Thoracic aorta (tissue), 2 donors: ENCODE measurements around the gene APOL4. TPM values are rescaled to one million over a fixed set of nuclear protein-coding genes. Genes with fewer than 3 reads are reported as not detected.
"Not testable (repeated sequence)": the region's sequence is repeated elsewhere in the genome, so short reads cannot be mapped to it uniquely, and the experiment has no call there.

ENCODE experiments used
- ATAC-seq: fragments of 150-250 bp; one replicate; pipeline ENCODE4 v1.8.0; 2017; ENCODE audit warnings: low read depth; ENCODE audit not compliant: insufficient number of reproducible peaks, low FRiP score
- DNase-seq: peaks from one replicate; pipeline ENCODE4 v3.0.0-alpha.2; 2020; ENCODE audit warnings: low spot score
- H3K27ac ChIP-seq, 2 donors: fragments of 200-600 bp; sonication (generic); 1 replicate in 1 of 2; 2 replicates in 1 of 2; pipeline ENCODE4 v1.5.1; 2016; ENCODE audit warnings: mild to moderate bottlenecking in 2 of 2, moderate library complexity in 2 of 2
- H3K27me3 ChIP-seq: fragments of 200-600 bp; sonication (generic); replicated peaks from 2 replicates; pipeline ENCODE4 v1.6.0; 2016; ENCODE audit warnings: mild to moderate bottlenecking; ENCODE audit not compliant: insufficient read depth
- H3K36me3 ChIP-seq: fragments of 200-600 bp; sonication (generic); one replicate; pipeline ENCODE4 v1.5.1; 2016
- H3K4me1 ChIP-seq, 2 donors: fragments of 200-600 bp; sonication (generic); 1 replicate in 1 of 2; 2 replicates in 1 of 2; pipeline versions ENCODE4 v1.5.1 to v1.6.0; 2016; ENCODE audit warnings: low read depth in 2 of 2, mild to moderate bottlenecking in 1 of 2; ENCODE audit not compliant: control insufficient read depth in 1 of 2
- H3K4me3 ChIP-seq: fragments of 200-600 bp; sonication (generic); 2 replicates; pipeline ENCODE4 v1.5.1; 2016; ENCODE audit warnings: mild to moderate bottlenecking
- H3K9me3 ChIP-seq: fragments of 200-600 bp; sonication (generic); 2 replicates; pipeline ENCODE4 v1.5.1; 2016
- total RNA-seq, 2 donors: library from RNA; depleted of rRNA; stranded (reverse); fragments of >200 nt; gene quantifications; one replicate each; pipeline versions ENCODE4 v1.1.0 to v1.2.3, GENCODE V29; 2016
- TF ChIP-seq, protein P1 (sequence below): fragments of 200-600 bp; sonication (generic); IDR thresholded peaks from one replicate; pipeline ENCODE4 v1.5.1; 2019; ENCODE audit warnings: antibody characterized with exemption

Gene APOL4
- total RNA-seq, 2 donors from 2014 or later: 1.4 to 30.3 TPM

DNA sequence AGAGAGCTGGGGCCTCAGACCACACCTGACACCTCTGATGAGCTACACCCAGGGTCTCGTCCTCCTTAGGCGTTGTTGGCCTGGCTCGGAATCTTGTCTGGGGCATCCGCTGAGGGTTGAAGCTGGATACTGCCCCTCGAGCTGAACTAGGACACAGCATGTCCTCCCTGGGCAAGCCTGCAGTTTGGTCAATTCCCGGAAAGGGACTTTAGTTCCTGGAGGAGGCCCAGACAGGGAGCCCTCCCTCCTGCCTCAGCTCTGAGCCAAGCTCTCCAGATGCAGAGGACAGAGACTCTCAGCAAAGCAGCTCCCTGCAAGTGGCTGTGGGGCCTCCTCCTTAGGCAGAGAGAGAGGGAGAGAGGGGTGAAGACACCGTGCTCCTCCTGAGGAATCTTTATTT, 45.9 kb downstream of the APOL4 start:
- Histone ChIP-seq H3K36me3 (no peaks in the 10 kb centered on the region), H3K27me3 (no peaks in the 10 kb centered on the region), H3K4me3 (peak overlapping the region; percentile 73), H3K4me1 (peaks cover 44 to 72% of the 10 kb centered on the region in 2 donors), H3K27ac (peak overlapping the region; percentile 94 to 95), H3K9me3 (no peaks in the 10 kb centered on the region)
- ATAC-seq: peak; percentile 21
- no peak for DNase-seq
- TF ChIP-seq, protein P1, sequence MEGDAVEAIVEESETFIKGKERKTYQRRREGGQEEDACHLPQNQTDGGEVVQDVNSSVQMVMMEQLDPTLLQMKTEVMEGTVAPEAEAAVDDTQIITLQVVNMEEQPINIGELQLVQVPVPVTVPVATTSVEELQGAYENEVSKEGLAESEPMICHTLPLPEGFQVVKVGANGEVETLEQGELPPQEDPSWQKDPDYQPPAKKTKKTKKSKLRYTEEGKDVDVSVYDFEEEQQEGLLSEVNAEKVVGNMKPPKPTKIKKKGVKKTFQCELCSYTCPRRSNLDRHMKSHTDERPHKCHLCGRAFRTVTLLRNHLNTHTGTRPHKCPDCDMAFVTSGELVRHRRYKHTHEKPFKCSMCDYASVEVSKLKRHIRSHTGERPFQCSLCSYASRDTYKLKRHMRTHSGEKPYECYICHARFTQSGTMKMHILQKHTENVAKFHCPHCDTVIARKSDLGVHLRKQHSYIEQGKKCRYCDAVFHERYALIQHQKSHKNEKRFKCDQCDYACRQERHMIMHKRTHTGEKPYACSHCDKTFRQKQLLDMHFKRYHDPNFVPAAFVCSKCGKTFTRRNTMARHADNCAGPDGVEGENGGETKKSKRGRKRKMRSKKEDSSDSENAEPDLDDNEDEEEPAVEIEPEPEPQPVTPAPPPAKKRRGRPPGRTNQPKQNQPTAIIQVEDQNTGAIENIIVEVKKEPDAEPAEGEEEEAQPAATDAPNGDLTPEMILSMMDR: no peak

DNA sequence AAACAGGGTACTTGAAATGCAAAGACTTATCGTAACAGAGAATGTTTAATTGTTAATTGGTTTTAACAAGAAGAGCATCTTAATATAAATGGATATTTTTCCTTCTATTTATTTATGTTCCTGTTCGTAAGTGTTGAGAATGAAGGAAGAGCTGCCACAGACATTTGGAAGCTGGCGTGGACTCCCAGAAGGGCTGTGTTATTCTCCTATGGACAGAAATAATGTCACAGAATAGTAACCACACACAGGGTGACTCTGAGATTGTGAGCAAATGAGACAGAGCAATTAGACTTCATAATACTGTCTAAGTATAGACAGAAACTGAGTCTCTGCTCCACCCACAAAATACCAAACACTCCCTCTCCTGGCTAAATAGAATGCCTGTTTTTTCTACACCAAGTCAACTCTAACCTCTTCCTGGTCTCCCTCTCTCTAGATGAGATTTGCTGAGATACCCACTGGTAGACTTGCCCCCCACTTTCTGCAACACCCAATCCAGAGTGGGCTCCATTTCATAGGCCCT, 47.1 kb downstream of the APOL4 start:
- H3K9me3 ChIP-seq: no peaks in the 10 kb centered on the region
- H3K27ac ChIP-seq: peak overlapping the region; percentile 94 to 95
- ATAC-seq (no peak), DNase-seq (no peak)
- H3K27me3 ChIP-seq: no peaks in the 10 kb centered on the region
- TF ChIP-seq, protein P1: no peak
- no peaks in the 10 kb centered on the region for H3K36me3 ChIP-seq
- no peak overlapping the region for H3K4me3 ChIP-seq
- H3K4me1 ChIP-seq: peaks cover 37 to 72% of the 10 kb centered on the region in 2 donors

DNA sequence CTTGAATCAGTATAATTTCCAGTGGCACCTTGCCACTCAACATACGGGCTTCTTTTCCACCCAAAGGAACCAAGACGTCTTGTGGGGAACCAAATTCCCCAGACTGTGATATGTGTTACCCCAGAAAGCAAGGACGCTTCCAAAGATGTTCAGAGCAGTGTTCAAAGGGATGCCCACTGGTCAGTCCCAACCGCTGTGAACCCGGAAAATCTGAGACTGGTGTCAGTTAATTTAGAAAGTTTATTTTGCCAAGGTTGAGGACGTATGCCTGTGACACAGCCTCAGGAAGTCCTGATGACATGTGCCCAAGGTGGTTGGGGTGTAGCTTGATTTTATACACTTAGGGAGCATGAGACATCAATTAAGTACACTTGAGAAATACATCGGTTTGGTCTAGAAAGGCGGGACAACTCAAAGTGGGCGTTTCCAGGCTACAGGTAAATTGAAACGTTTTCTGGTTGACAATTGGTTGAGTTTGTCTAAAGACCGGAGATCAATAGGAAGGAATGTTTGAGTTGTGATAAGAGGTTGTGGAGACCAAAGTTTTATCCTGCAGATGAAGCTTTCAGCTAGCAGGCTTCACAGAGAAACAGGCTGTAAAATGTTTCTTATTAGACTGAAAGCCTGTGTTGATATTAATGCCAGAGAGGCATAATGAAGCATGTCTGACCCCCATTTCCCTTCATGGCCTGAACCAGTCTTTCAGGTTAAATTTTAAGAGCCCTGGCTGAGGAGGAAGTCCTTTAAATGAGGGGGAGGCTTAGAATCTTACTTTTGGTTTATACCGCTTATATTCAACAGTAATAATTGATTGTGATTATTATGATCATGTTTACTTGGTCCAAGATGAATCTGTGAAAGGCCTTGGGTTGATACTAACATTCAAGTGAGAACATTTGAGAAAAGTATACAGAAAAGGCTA, 47.8 kb downstream of the APOL4 start:
- Histone ChIP-seq H3K4me1 (peaks cover 36 to 68% of the 10 kb centered on the region in 2 donors), H3K27ac (peak overlapping the region in 1 of 2 donors; percentile 19), H3K9me3 (no peaks in the 10 kb centered on the region), H3K36me3 (no peaks in the 10 kb centered on the region), H3K27me3 (no peaks in the 10 kb centered on the region), H3K4me3 (no peak overlapping the region)
- DNase-seq (no peak), ATAC-seq (no peak)
- TF ChIP-seq, protein P1: no peak

DNA sequence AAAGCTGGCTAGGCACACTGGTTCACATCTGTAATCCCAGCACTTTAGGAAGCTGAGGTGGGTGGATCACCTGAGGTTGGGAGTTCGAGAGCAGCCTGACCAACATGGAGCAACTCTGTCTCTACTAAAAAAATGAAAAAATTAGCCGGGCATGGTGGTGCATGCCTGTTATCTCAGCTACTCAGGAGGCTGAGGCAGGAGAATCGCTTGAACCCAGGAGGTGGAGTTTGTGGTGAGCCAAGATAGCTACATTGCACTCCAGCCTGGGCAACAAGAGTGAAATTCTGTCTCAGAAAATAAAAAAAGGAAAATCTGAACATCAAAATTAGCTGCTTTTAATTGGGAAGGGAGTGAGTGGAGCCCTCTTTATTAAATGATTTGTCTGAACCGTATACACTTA, 48.8 kb downstream of the APOL4 start:
- not testable (repeated sequence) for H3K27ac ChIP-seq, ATAC-seq, H3K9me3 ChIP-seq, H3K4me3 ChIP-seq, H3K27me3 ChIP-seq, DNase-seq, H3K36me3 ChIP-seq
- H3K4me1 ChIP-seq: peaks cover 36 to 58% of the 10 kb centered on the region in 2 donors

DNA sequence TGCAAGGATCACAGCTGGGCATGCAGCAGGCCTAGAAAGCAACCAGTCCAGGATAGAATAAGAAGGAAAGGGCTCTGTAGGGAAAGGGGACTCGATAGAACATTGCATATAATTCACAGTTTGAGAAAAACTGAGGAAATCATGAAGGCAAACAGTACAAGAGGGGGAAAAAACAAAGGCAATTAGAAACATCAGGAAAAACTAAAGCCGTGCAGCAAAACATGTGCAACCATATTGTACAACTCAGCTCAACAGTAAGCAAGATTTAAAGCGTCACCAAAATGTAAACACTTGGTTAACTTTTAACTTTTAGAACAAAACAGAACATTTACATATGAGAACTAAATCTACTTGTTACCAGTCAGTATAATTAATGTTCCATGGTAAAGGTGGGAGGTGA, 49.5 kb downstream of the APOL4 start:
- H3K27ac ChIP-seq: peak overlapping the region; percentile 31 to 45
- H3K36me3 ChIP-seq: no peaks in the 10 kb centered on the region
- H3K4me3 ChIP-seq: no peak overlapping the region
- ATAC-seq (no peak), DNase-seq (no peak)
- H3K9me3 ChIP-seq: no peaks in the 10 kb centered on the region
- H3K27me3 ChIP-seq: no peaks in the 10 kb centered on the region
- peaks cover 31 to 52% of the 10 kb centered on the region in 2 donors for H3K4me1 ChIP-seq
- TF ChIP-seq, protein P1: no peak
